ENCODE data around the gene USP14.
"Not testable (repeated sequence)": the region's sequence is repeated elsewhere in the genome, so short reads cannot be mapped to it uniquely, and the experiment has no call there.

DNA sequence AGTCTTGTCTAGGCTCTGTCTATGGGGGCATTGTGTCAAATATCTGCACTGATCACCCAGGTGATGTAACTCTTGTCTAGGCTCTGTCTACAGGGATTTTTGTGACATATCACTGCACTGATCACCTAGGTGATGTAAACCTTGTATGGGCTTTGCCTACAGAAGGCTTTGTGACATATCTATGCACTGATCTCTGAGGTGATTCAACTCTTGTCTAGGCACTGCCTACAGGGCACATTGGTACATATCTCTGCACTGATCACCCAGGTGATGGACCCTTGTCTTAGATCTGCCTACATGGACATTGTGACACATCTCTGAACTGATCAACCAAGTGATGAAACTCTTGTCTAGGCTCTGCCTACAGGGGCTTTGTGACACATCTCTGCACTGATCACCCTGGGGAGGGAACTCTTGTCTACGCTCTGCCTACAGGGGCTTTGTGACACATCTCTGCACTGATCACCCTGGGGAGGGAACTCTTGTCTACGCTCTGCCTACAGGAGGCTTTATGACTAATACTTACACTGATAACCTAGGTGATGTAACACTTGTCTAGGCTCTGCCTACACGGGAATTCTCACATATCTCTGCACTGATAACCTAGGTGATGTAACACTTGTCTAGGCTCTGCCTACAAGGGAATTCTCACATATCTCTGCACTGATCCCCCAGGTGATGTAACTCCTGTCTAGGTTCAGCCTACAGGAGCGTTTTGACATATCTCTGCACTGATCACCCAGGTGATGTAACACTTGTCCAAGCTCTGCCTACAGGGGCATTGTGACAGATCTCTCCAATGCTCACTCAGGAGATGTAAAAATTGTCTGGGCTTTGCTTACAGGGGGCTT is 47.8 kb upstream of the USP14 start:
- not testable (repeated sequence) for TF ChIP-seq POLR2AphosphoS5 (IDR thresholded peaks at IDR 0.05; ENCODE audit: insufficient read depth, low read depth, low read length); POLR2A (IDR thresholded peaks at IDR 0.05; ENCODE audit: low read depth, low read length); GATA2 (IDR thresholded peaks at IDR 0.05; ENCODE audit: insufficient read depth, insufficient read length, low read depth, low read length)
